ENCODE data around the gene DLG2.

GRCh38 chr11:84214557-84214956 lies 1412.6 kb downstream of the DLG2 start:
- TF ChIP-seq CTCF (conservative IDR thresholded peaks at IDR 0.05; ENCODE audit: low read length): no peak
- no peak for TF ChIP-seq EZH2phosphoT487 (IDR thresholded peaks at IDR 0.05; ENCODE audit: borderline replicate concordance, low read depth, low read length)
